Measurements from ENCODE around the gene C10orf95.

C10orf95 gene

GRCh38 chr10:102401342-102401654 lies 50.0 kb downstream of the C10orf95 start:
- DNase-seq (ENCODE audit: low read depth): no peak

DNA sequence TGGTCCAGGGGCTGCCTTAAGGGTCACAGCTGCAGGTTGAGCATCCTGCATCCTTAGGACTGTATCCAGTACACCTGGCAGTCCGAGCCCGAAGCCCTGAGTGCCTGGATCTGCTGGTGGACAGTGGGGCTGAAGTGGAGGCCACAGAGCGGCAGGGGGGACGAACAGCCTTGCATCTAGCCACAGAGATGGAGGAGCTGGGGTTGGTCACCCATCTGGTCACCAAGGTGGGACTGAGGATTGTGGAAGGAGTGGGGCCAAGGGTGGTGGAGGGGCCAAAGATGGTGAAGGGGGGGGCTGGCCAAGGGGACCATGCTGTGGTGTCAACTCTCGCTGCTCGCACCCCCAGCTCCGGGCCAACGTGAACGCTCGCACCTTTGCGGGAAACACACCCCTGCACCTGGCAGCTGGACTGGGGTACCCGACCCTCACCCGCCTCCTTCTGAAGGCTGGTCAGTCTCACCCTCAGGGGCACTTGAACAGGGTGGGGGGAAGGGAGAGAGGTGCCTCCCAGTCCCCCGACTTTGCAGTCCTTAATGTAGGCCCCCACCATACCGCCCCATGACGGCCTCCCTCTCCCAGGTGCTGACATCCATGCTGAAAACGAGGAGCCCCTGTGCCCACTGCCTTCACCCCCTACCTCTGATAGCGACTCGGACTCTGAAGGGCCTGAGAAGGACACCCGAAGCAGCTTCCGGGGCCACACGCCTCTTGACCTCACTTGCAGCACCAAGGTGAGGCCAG lies 50.6 kb downstream of the C10orf95 start:
- DNase-seq (ENCODE audit: low read depth): no peak

DNA sequence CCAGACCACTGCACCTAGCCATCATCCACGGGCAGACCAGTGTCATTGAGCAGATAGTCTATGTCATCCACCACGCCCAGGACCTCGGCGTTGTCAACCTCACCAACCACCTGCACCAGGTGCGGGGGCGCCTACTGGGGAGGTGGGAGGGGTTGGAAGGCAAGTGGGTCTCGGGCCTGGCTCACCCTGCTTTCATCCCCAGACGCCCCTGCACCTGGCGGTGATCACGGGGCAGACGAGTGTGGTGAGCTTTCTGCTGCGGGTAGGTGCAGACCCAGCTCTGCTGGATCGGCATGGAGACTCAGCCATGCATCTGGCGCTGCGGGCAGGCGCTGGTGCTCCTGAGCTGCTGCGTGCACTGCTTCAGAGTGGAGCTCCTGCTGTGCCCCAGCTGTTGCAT lies 51.3 kb downstream of the C10orf95 start:
- no peak for DNase-seq (ENCODE audit: low read depth)

All from stimulated activated CD4-positive, alpha-beta T cell treated with anti-CD3 and anti-CD28 coated beads, Interleukin-2, amount 100 ng/mL, for 4 hours (primary cell).